IgD-negative memory B cell (primary cell): Measurements from ENCODE around the gene ATP5MK. TPM values are rescaled to one million over a fixed set of nuclear protein-coding genes. Genes with fewer than 3 reads are reported as not detected.

Experiments
- H3K27ac Mint-ChIP-seq, 3 donors: one replicate each; pipeline ENCODE4 v1.8.0; 2020 to 2022; ENCODE audit warnings: mild to moderate bottlenecking in 3 of 3, mixed read lengths in 3 of 3, moderate library complexity in 1 of 3
- H3K27me3 Mint-ChIP-seq: one replicate; pipeline ENCODE4 v1.8.0; 2021; ENCODE audit warnings: mixed read lengths
- H3K36me3 Mint-ChIP-seq: one replicate; pipeline ENCODE4 v1.8.0; 2020; ENCODE audit warnings: mild to moderate bottlenecking, mixed read lengths
- H3K4me1 Mint-ChIP-seq, 3 donors: one replicate each; pipeline ENCODE4 v1.8.0; 2020 to 2022; ENCODE audit warnings: mixed read lengths in 3 of 3, mild to moderate bottlenecking in 1 of 3
- H3K4me3 Mint-ChIP-seq, 4 donors: one replicate each; pipeline ENCODE4 v1.8.0; 2020 to 2022; ENCODE audit warnings: mild to moderate bottlenecking in 4 of 4, mixed read lengths in 4 of 4, moderate library complexity in 3 of 4
- H3K9me3 Mint-ChIP-seq, 3 donors: one replicate each; pipeline ENCODE4 v1.8.0; 2020 to 2021; ENCODE audit warnings: mixed read lengths in 3 of 3, mild to moderate bottlenecking in 1 of 3
- polyA plus RNA-seq: library from polyadenylated mRNA; unstranded; fragments of 300-500 nt; fragmentation: Illumina TruSeq; gene quantifications from one replicate; pipeline ENCODE4 v1.2.3, GENCODE V29; 2021

The ATP5MK gene, protein sequence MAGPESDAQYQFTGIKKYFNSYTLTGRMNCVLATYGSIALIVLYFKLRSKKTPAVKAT
- 353 TPM for polyA plus RNA-seq

DNA sequence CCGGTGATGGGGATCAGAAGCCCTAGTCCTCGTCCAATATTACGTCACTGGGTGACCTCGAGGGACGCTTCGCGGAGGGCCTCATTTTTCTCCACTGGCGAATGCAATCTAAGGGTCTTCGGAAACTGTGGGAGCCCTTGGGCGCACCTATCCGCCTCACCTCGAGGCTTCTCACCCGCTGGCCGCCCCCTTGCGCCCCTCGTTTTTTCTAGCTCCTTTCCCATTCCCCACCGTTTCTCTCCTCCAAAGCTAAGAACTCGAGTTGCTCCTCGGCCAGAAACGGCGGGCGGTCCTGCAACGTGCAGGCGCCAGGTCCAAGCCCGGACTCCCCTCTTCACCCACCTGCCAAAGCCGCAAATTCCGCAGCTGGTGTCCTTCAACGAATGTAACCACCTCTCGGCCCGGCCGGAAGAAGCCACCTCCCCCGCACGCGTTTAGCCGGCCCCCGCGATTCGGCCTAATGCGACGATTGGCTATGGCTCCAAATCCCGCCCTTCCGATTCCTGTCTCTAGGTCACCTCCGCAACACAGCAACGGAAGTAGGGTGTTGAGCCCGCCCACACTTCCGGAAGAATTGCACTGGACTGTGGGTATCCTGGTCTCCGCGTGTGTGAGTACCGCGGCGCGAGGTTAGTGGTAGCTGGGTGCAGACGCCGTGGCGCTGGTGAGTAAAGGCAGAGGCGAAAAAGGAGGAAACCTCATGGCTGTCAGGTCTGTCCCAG is at the start of gene ATP5MK, which contains the start of gene PDCD11:
Gene ATP5MK (minus strand): TSS at position 409 of the 722 bp plus-strand sequence. CDS start 4,018 bp downstream, outside the sequence.
Gene PDCD11 (plus strand): TSS at position 560 of the 722 bp plus-strand sequence. CDS start 1,801 bp downstream, outside the sequence.
- no peaks in the 10 kb centered on the region for H3K27me3 Mint-ChIP-seq
- H3K4me1 Mint-ChIP-seq, result peaks cover 35 to 39% (median 38%) of the 10 kb centered on the region in 3 donors
- no peaks in the 10 kb centered on the region for H3K9me3 Mint-ChIP-seq
- peaks cover 4% of the 10 kb centered on the region for H3K36me3 Mint-ChIP-seq
- H3K4me3 Mint-ChIP-seq, result peak within 1 kb of the TSS; percentile 96 to 99 (median 97)
- H3K27ac Mint-ChIP-seq, result peak within 1 kb of the TSS; percentile 59 to 97 (median 97)

- no peak overlapping the region for H3K4me3 Mint-ChIP-seq
- peaks cover 15 to 21% (median 17%) of the 10 kb centered on the region in 3 donors for H3K4me1 Mint-ChIP-seq
- H3K27me3 Mint-ChIP-seq, result no peaks in the 10 kb centered on the region
- no peaks in the 10 kb centered on the region for H3K9me3 Mint-ChIP-seq
- H3K27ac Mint-ChIP-seq, result peak overlapping the region in 2 of 3 donors; percentile 26 to 70
- peaks cover 6% of the 10 kb centered on the region for H3K36me3 Mint-ChIP-seq
These were observed 49.1 kb upstream of the ATP5MK start for GRCh38 chr10:103445366-103445765.

GRCh38 chr10:103444478-103444877 is 48.2 kb upstream of the ATP5MK start:
- no peak overlapping the region for H3K4me3 Mint-ChIP-seq
- peaks cover 3% of the 10 kb centered on the region for H3K36me3 Mint-ChIP-seq
- H3K9me3 Mint-ChIP-seq, result no peaks in the 10 kb centered on the region
- peaks cover 8 to 14% (median 9%) of the 10 kb centered on the region in 3 donors for H3K4me1 Mint-ChIP-seq
- H3K27me3 Mint-ChIP-seq, result no peaks in the 10 kb centered on the region
- H3K27ac Mint-ChIP-seq, result peak overlapping the region in 1 of 3 donors; percentile 73

DNA sequence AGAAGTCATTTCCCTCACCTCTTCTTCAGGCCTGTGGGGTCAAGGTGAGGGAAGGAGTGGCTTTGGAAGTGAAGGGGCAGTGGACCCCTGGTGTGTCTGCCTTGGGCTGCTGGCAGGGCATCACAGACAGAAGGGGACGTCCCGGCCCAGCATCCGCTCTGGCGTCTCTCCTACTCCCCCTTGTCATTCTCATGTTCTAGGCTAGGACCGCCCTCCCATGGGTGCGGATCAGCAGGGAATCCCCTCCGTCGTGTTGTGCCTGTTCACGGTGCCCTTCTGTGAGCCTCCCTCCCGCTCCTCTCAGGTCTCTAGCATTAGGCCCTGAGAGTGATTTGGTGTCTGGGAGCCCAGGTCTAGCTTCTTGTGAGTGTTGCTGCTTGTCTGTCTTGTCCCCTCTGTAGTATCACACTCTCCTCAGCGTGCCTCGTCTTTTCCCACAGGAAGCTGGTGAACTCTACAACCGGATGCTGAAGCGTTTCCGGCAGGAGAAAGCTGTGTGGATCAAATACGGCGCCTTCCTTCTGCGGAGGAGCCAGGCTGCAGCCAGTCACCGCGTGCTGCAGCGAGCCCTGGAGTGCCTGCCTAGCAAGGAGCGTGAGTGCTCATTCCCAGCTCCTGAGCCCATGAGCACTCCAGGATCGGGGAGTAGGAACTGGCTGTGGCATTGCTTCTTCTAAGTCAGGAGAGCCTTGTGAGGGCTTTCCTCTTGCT is 47.4 kb upstream of the ATP5MK start:
- H3K4me3 Mint-ChIP-seq, result no peak overlapping the region
- H3K36me3 Mint-ChIP-seq, result peaks cover 2% of the 10 kb centered on the region
- H3K9me3 Mint-ChIP-seq, result no peaks in the 10 kb centered on the region
- peak overlapping the region in 2 of 3 donors; percentile 53 to 73 for H3K27ac Mint-ChIP-seq
- no peaks in the 10 kb centered on the region for H3K27me3 Mint-ChIP-seq
- peaks cover under 1 to 5% (median under 1%) of the 10 kb centered on the region in 3 donors for H3K4me1 Mint-ChIP-seq

DNA sequence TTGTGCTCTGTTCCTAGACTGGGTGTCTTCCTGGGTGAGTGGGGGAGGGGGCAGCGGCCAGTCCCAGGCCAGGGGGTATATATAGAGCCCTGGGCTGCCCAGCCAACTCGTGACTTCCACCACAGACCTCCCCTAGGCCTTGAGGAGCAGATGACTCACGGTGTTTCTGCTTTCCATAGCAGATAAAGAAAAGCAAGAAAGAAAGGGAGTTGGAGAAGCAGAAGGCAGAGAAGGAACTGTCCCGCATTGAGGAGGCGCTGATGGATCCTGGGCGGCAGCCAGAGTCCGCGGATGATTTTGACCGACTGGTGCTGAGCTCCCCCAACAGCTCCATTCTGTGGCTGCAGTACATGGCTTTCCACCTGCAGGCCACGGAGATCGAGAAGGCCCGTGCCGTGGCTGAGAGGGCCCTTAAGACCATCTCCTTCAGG is 45.8 kb upstream of the ATP5MK start:
- H3K27me3 Mint-ChIP-seq, result no peaks in the 10 kb centered on the region
- no peak overlapping the region for H3K27ac Mint-ChIP-seq
- no peak overlapping the region for H3K4me3 Mint-ChIP-seq
- peaks cover 2% of the 10 kb centered on the region for H3K36me3 Mint-ChIP-seq
- H3K4me1 Mint-ChIP-seq, result peaks cover 0 to 2% (median 0%) of the 10 kb centered on the region in 3 donors
- H3K9me3 Mint-ChIP-seq, result no peaks in the 10 kb centered on the region

DNA sequence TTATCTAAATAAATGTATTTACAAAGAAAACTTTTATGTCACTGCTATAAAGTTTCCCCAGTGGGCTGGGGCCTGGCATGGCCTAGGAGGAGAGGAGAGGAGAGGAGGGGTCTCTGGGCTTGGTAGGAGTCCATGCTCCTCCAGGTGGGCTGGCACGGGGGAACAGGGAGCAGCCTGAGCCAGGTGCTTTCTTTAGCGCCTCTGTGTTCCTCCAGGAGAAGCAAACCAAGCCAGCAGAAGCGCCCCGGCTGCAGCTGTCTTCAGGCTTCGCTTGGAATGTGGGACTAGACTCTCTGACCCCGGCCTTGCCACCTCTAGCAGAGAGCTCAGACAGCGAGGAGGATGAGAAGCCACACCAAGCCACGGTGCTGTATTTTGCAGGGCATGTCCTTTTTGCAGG is 45.3 kb upstream of the ATP5MK start:
- no peaks in the 10 kb centered on the region for H3K27me3 Mint-ChIP-seq
- H3K9me3 Mint-ChIP-seq, result no peaks in the 10 kb centered on the region
- H3K4me1 Mint-ChIP-seq, result peaks cover 0 to 2% (median 0%) of the 10 kb centered on the region in 3 donors
- no peak overlapping the region for H3K4me3 Mint-ChIP-seq
- peaks cover 2% of the 10 kb centered on the region for H3K36me3 Mint-ChIP-seq
- H3K27ac Mint-ChIP-seq, result no peak overlapping the region

DNA sequence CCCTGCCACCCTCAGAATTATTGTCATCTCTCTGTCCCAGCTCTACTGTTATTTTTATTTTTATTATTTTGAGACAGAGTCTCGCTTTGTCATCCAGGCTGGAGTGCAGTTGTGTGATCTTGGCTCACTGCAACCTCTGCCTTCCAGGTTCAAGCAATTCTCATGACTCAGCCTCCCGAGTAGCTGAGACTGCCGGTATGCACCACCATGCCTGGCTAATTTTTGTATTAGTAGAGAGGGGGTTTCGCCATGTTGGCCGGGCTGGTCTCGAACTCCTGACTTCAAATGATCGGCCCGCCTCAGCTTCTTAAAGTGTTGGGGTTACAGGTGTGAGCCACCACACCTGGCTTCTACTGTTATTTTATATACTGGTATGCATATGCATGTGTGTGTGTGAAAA is 44.9 kb upstream of the ATP5MK start:
- Mint-ChIP-seq H3K27ac (no peak overlapping the region), H3K9me3 (no peaks in the 10 kb centered on the region), H3K27me3 (no peaks in the 10 kb centered on the region), H3K4me1 (peaks cover 0 to 2% (median 1%) of the 10 kb centered on the region in 3 donors), H3K36me3 (peaks cover 2% of the 10 kb centered on the region), H3K4me3 (no peak overlapping the region)

GRCh38 chr10:103440416-103440815 is 44.1 kb upstream of the ATP5MK start:
- Mint-ChIP-seq H3K27ac (peak overlapping the region in 1 of 3 donors; percentile 51), H3K4me1 (peaks cover 0 to 2% (median 1%) of the 10 kb centered on the region in 3 donors), H3K36me3 (peaks cover 2% of the 10 kb centered on the region), H3K9me3 (no peaks in the 10 kb centered on the region), H3K4me3 (no peak overlapping the region), H3K27me3 (no peaks in the 10 kb centered on the region)

GRCh38 chr10:103439776-103440175 is 43.5 kb upstream of the ATP5MK start:
- Mint-ChIP-seq H3K27ac (peak overlapping the region in 1 of 3 donors; percentile 64), H3K9me3 (no peaks in the 10 kb centered on the region), H3K4me1 (peaks cover 0 to 2% (median 1%) of the 10 kb centered on the region in 3 donors), H3K36me3 (peaks cover 2% of the 10 kb centered on the region), H3K4me3 (peak overlapping the region in 1 of 4 donors; percentile 39), H3K27me3 (no peaks in the 10 kb centered on the region)

DNA sequence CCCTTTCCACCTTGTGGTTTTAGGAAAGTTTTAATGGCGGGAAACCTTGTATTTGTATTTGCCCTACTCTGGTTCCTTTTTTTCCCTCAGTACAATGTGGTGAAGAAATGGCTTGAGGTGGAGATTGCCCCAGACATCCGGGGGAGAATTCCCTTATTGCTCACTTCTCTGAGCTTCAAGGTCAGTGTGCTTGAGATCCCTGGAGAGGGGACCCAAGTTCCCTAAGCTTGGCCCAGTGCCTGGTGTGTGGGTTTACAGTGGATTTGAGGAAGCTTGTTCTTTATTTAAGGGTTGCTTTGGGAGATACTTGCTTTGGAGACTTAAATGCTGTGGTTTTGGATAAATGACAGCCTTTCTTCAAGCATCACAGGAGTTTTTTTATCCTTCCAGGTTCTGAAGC is 37.6 kb upstream of the ATP5MK start:
- H3K4me3 Mint-ChIP-seq, result no peak overlapping the region
- peaks cover 4% of the 10 kb centered on the region for H3K36me3 Mint-ChIP-seq
- H3K27me3 Mint-ChIP-seq, result no peaks in the 10 kb centered on the region
- peaks cover 1 to 3% (median 2%) of the 10 kb centered on the region in 3 donors for H3K4me1 Mint-ChIP-seq
- H3K27ac Mint-ChIP-seq, result no peak overlapping the region
- no peaks in the 10 kb centered on the region for H3K9me3 Mint-ChIP-seq

- H3K4me3 Mint-ChIP-seq, result no peak overlapping the region
- H3K27ac Mint-ChIP-seq, result no peak overlapping the region
- no peaks in the 10 kb centered on the region for H3K27me3 Mint-ChIP-seq
- no peaks in the 10 kb centered on the region for H3K9me3 Mint-ChIP-seq
- peaks cover 0 to 3% (median 1%) of the 10 kb centered on the region in 3 donors for H3K4me1 Mint-ChIP-seq
- H3K36me3 Mint-ChIP-seq, result peaks cover 4% of the 10 kb centered on the region
These were observed 35.6 kb upstream of the ATP5MK start for GRCh38 chr10:103431902-103432301.

GRCh38 chr10:103429647-103430046 is 33.4 kb upstream of the ATP5MK start:
- Mint-ChIP-seq H3K4me3 (no peak overlapping the region), H3K27me3 (no peaks in the 10 kb centered on the region), H3K9me3 (no peaks in the 10 kb centered on the region), H3K27ac (peak overlapping the region in 1 of 3 donors; percentile 33), H3K4me1 (peaks cover 0 to 3% (median 0%) of the 10 kb centered on the region in 3 donors), H3K36me3 (peaks cover 4% of the 10 kb centered on the region)

GRCh38 chr10:103428989-103429643 is 32.8 kb upstream of the ATP5MK start:
- H3K27me3 Mint-ChIP-seq, result no peaks in the 10 kb centered on the region
- no peak overlapping the region for H3K4me3 Mint-ChIP-seq
- peak overlapping the region in 2 of 3 donors; percentile 33 to 56 for H3K27ac Mint-ChIP-seq
- H3K9me3 Mint-ChIP-seq, result no peaks in the 10 kb centered on the region
- H3K4me1 Mint-ChIP-seq, result peaks cover 0 to 3% (median 0%) of the 10 kb centered on the region in 3 donors
- H3K36me3 Mint-ChIP-seq, result peaks cover 4% of the 10 kb centered on the region

DNA sequence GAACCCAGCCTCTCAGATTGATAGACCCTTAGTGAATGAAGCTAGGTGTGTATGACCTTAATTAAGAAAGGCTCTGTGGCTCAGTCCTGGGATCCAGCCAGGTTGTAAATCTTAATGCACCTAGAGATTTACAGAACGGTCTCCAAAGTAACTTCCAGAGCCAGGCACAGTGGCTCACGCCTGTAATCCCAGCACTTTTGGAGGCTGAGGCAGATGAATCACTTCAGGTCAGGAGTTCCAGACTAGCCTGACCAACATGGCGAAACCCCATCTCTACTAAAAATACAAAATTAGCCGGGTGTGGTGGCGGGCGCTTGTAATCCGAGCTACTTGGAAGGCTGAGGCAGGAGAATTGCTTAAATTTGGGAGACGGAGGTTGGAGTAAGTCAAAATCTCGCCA is 31.6 kb upstream of the ATP5MK start:
- Mint-ChIP-seq H3K27ac (no peak overlapping the region), H3K9me3 (no peaks in the 10 kb centered on the region), H3K27me3 (no peaks in the 10 kb centered on the region), H3K4me1 (peaks cover 0 to 3% (median 0%) of the 10 kb centered on the region in 3 donors), H3K36me3 (peaks cover 4% of the 10 kb centered on the region), H3K4me3 (no peak overlapping the region)

- Mint-ChIP-seq H3K4me1 (no peaks in the 10 kb centered on the region), H3K27ac (no peak overlapping the region), H3K36me3 (no peaks in the 10 kb centered on the region), H3K9me3 (no peaks in the 10 kb centered on the region), H3K4me3 (no peak overlapping the region), H3K27me3 (no peaks in the 10 kb centered on the region)
These were observed 27.5 kb upstream of the ATP5MK start for GRCh38 chr10:103423748-103424147.
